Measurements from ENCODE around the gene FYN. TPM values are rescaled to one million over a fixed set of nuclear protein-coding genes. Genes with fewer than 3 reads are reported as not detected.

FYN gene
- total RNA-seq, 2 donors from 2014 or later = 78.9 to 98.7 TPM

DNA sequence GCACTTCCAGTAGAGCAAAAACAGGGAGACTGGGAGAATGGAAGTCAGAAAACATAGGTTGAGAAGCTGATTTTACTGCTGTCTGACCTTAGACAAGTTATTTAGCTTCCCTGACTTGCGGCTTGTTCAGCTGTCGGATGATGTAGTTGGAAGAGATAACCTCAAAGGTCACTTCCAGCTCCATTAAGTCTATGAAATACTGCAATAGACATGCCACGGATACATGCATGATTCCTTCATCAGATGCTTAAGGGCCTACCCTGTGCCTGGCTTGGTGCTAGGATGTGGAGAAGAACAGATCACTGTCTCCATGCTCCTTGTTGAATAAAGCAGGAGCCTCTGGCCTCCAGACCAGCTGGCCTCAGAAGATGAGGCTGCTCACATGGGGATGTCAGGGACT lies 43.7 kb downstream of the FYN start:
- peaks cover 0 to 59% of the 10 kb centered on the region in 2 donors for H3K4me1 ChIP-seq
- H3K27me3 ChIP-seq = no peaks in the 10 kb centered on the region
- TF ChIP-seq, protein P1, sequence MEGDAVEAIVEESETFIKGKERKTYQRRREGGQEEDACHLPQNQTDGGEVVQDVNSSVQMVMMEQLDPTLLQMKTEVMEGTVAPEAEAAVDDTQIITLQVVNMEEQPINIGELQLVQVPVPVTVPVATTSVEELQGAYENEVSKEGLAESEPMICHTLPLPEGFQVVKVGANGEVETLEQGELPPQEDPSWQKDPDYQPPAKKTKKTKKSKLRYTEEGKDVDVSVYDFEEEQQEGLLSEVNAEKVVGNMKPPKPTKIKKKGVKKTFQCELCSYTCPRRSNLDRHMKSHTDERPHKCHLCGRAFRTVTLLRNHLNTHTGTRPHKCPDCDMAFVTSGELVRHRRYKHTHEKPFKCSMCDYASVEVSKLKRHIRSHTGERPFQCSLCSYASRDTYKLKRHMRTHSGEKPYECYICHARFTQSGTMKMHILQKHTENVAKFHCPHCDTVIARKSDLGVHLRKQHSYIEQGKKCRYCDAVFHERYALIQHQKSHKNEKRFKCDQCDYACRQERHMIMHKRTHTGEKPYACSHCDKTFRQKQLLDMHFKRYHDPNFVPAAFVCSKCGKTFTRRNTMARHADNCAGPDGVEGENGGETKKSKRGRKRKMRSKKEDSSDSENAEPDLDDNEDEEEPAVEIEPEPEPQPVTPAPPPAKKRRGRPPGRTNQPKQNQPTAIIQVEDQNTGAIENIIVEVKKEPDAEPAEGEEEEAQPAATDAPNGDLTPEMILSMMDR (IDR thresholded peaks at IDR 0.05) = no peak
- no peak for DNase-seq (ENCODE audit: low spot score)
- no peak overlapping the region for H3K4me3 ChIP-seq
- H3K36me3 ChIP-seq = no peaks in the 10 kb centered on the region
- no peak overlapping the region for H3K27ac ChIP-seq
- H3K9me3 ChIP-seq = no peaks in the 10 kb centered on the region

DNA sequence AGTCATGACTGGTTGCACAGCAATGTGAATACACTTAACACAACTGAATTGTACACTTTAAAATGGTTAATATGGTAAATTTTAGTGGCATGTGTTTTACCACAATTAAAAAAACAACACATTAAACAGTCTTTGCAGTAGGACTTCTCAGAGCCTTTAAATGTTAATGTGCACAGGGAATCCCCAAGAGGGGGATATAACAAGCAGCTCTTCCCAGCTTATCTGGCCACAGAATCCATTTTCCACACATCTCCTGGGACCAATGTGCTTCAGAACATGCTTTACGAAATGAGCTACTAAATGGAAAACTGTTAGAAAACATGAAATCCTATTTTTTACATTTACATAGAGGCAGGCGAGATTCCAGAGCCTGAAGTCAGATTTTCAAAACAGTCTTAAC lies 44.4 kb downstream of the FYN start:
- H3K27me3 ChIP-seq = no peaks in the 10 kb centered on the region
- H3K4me1 ChIP-seq = peaks cover 0 to 62% of the 10 kb centered on the region in 2 donors
- H3K36me3 ChIP-seq = no peaks in the 10 kb centered on the region
- no peaks in the 10 kb centered on the region for H3K9me3 ChIP-seq
- TF ChIP-seq, protein P1 (IDR thresholded peaks at IDR 0.05) = no peak
- H3K4me3 ChIP-seq = no peak overlapping the region
- H3K27ac ChIP-seq = no peak overlapping the region
- DNase-seq (ENCODE audit: low spot score) = no peak

GRCh38 chr6:111825439-111826086 lies 47.7 kb downstream of the FYN start:
- TF ChIP-seq, protein P1 (IDR thresholded peaks at IDR 0.05) = no peak
- peak overlapping the region in 1 of 2 donors; percentile 70 for H3K27ac ChIP-seq
- DNase-seq (ENCODE audit: low spot score) = no peak
- H3K27me3 ChIP-seq = no peaks in the 10 kb centered on the region
- no peak overlapping the region for H3K4me3 ChIP-seq
- H3K36me3 ChIP-seq = no peaks in the 10 kb centered on the region
- peaks cover 0 to 49% of the 10 kb centered on the region in 2 donors for H3K4me1 ChIP-seq
- no peaks in the 10 kb centered on the region for H3K9me3 ChIP-seq

- H3K27ac ChIP-seq = peak overlapping the region; percentile 14 to 70
- H3K27me3 ChIP-seq = no peaks in the 10 kb centered on the region
- no peaks in the 10 kb centered on the region for H3K36me3 ChIP-seq
- H3K4me1 ChIP-seq = peaks cover 0 to 41% of the 10 kb centered on the region in 2 donors
- TF ChIP-seq, protein P1 (IDR thresholded peaks at IDR 0.05) = no peak
- no peaks in the 10 kb centered on the region for H3K9me3 ChIP-seq
- no peak overlapping the region for H3K4me3 ChIP-seq
- DNase-seq (ENCODE audit: low spot score) = no peak
These were observed 48.5 kb downstream of the FYN start for GRCh38 chr6:111824608-111825337.

DNA sequence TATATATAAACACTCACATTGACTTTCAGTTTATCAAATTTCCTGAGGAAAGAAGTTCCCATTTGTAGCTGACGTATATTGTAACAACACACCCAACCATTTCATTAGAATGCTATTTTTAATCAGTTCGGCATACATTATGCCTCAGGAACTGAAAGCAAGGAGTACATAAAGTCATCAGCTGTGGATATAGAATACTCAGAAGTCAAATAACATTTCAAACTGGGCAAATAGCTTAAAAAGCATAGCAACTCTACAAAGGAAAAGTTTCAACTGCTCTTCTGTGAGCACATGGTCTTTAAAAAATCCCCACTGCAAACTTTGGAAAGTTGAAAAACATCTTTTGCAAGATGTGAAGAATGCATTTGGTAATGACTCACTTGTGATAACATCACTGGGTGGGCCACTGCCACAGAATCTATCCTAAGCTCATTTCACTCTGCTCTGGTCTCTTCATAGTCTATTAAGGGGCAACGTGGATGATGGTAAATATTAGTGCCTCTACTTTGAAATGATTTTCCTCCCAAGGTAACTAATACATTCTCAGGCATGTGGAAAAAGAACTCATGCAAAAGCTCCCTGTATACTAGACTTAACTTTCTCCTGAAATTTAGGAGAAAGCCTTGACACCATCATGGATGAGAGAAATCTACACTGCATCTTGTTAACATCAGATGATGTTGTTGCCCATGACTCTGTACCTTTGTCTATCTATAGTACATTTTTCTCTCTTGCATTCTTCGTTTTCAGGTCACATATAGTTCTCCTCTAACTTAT lies 49.2 kb downstream of the FYN start:
- Histone ChIP-seq H3K36me3 (no peaks in the 10 kb centered on the region), H3K27me3 (no peaks in the 10 kb centered on the region), H3K9me3 (no peaks in the 10 kb centered on the region), H3K4me1 (peaks cover 0 to 36% of the 10 kb centered on the region in 2 donors), H3K4me3 (no peak overlapping the region), H3K27ac (peak overlapping the region; percentile 41 to 70)
- DNase-seq (ENCODE audit: low spot score) = no peak
- TF ChIP-seq, protein P1 (IDR thresholded peaks at IDR 0.05) = no peak
